Breast epithelium (tissue), 3 donors: ENCODE data around the gene UTP11.

Experiments
- POLR2A ChIP-seq: fragments of 450-650 bp; IDR thresholded peaks from one replicate; pipeline ENCODE4 v1.6.1; 2016; ENCODE audit warnings: antibody characterized with exemption, mild to moderate bottlenecking, moderate library complexity
- TF ChIP-seq, protein P1 (sequence below), 3 donors: fragments of 450-650 bp; IDR thresholded peaks; one replicate each; pipeline ENCODE4 v1.5.1; 2016 to 2017; ENCODE audit warnings: antibody characterized with exemption in 3 of 3, mild to moderate bottlenecking in 3 of 3, moderate library complexity in 3 of 3

DNA sequence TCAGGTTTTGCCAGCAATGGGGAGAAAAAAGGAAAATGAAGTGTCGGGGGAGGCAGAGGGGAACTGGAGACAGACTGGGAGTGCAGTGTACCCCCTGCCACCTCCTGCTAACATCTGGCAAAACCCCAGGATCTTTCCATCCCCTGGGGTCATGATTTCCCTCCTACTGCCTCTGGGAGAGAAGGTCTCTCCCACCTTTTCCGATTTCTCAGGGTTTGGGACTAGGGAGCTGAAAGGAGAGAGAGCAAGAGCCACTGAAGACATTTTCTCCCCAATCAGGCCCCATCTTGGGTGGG lies 12.4 kb upstream of the UTP11 start:
- no peak for TF ChIP-seq POLR2A
- TF ChIP-seq, protein P1, sequence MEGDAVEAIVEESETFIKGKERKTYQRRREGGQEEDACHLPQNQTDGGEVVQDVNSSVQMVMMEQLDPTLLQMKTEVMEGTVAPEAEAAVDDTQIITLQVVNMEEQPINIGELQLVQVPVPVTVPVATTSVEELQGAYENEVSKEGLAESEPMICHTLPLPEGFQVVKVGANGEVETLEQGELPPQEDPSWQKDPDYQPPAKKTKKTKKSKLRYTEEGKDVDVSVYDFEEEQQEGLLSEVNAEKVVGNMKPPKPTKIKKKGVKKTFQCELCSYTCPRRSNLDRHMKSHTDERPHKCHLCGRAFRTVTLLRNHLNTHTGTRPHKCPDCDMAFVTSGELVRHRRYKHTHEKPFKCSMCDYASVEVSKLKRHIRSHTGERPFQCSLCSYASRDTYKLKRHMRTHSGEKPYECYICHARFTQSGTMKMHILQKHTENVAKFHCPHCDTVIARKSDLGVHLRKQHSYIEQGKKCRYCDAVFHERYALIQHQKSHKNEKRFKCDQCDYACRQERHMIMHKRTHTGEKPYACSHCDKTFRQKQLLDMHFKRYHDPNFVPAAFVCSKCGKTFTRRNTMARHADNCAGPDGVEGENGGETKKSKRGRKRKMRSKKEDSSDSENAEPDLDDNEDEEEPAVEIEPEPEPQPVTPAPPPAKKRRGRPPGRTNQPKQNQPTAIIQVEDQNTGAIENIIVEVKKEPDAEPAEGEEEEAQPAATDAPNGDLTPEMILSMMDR (IDR thresholded peaks at IDR 0.05), result no peak
